Fibroblast of lung (primary cell): Measurements from ENCODE around the gene CYP11A1. TPM values are rescaled to one million over a fixed set of nuclear protein-coding genes. Genes with fewer than 3 reads are reported as not detected.
A peak's percentile ranks its signal among the peaks of the same experiment; 100 is the strongest.

Source experiments
- DNase-seq, 2 donors: peaks; one replicate each; pipeline versions ENCODE4 v3.0.0 to v3.0.0-alpha.2; 2010; ENCODE audit warnings: low read depth in 2 of 2
- H2AFZ ChIP-seq: 2 replicates; pipeline ENCODE4 v1.5.1; 2012; ENCODE audit warnings: low read length, control low read depth, inconsistent platforms
- H3K27ac ChIP-seq: 2 replicates; pipeline ENCODE4 v1.5.1; 2011; ENCODE audit warnings: low read length, control low read depth; ENCODE audit not compliant: insufficient read depth
- H3K27me3 ChIP-seq: 2 replicates; pipeline ENCODE4 v1.5.1; 2011; ENCODE audit warnings: mild to moderate bottlenecking, low read length; ENCODE audit not compliant: control insufficient read depth, insufficient read depth
- H3K36me3 ChIP-seq: 2 replicates; pipeline ENCODE4 v1.5.1; 2011; ENCODE audit warnings: low read length; ENCODE audit not compliant: control insufficient read depth, insufficient read depth
- H3K4me1 ChIP-seq: 2 replicates; pipeline ENCODE4 v1.5.1; 2011; ENCODE audit warnings: low read length; ENCODE audit not compliant: control insufficient read depth, insufficient read depth; ENCODE audit errors: extremely low read depth
- H3K4me2 ChIP-seq: 2 replicates; pipeline ENCODE4 v1.5.1; 2011; ENCODE audit warnings: low read length, control low read depth; ENCODE audit not compliant: insufficient read depth; ENCODE audit errors: extremely low read depth
- H3K4me3 ChIP-seq, 4 experiments: fragments of 200-600 bp in 1 of 4; sonication (generic) in 1 of 4; replicated peaks in 1 of 4; 2 replicates each; pipeline ENCODE4 v1.5.1; 2011 to 2016; ENCODE audit warnings: low read length in 4 of 4, low read depth in 3 of 4, mild to moderate bottlenecking in 3 of 4, control low read depth in 2 of 4, inconsistent platforms in 1 of 4, mixed read lengths in 1 of 4; ENCODE audit not compliant: insufficient read depth in 1 of 4; ENCODE audit errors: control extremely low read depth in 1 of 4
- H3K79me2 ChIP-seq: 2 replicates; pipeline ENCODE4 v1.5.1; 2012; ENCODE audit warnings: mild to moderate bottlenecking, low read length, inconsistent platforms; ENCODE audit not compliant: control insufficient read depth, insufficient read depth
- H3K9ac ChIP-seq: 2 replicates; pipeline ENCODE4 v1.5.1; 2011; ENCODE audit warnings: mild to moderate bottlenecking, low read length, control low read depth; ENCODE audit not compliant: insufficient read depth
- H3K9me3 ChIP-seq: 2 replicates; pipeline ENCODE4 v1.5.1; 2012; ENCODE audit warnings: low read depth, low read length; ENCODE audit not compliant: control insufficient read depth, insufficient read depth
- H4K20me1 ChIP-seq: 2 replicates; pipeline ENCODE4 v1.5.1; 2011; ENCODE audit warnings: low read length; ENCODE audit not compliant: control insufficient read depth, insufficient read depth; ENCODE audit errors: extremely low read depth
- CTCF ChIP-seq, 2 donors: IDR thresholded peaks in 1 of 2; conservative IDR thresholded peaks in 1 of 2; 1 replicate in 1 of 2; 2 replicates in 1 of 2; pipeline ENCODE4 v1.5.1; 2011 to 2012; ENCODE audit warnings: low read length in 2 of 2, control low read depth in 1 of 2, inconsistent platforms in 1 of 2, low read depth in 1 of 2, mild to moderate bottlenecking in 1 of 2
- EZH2 ChIP-seq: IDR thresholded peaks from 2 replicates; pipeline ENCODE4 v1.5.1; 2012; ENCODE audit warnings: low read length, control low read depth, mild to moderate bottlenecking; ENCODE audit errors: missing control alignments
- polyA plus RNA-seq, 2 donors: library from polyadenylated mRNA; depleted of rRNA in 1 of 2; stranded (reverse) in 1 of 2; unstranded in 1 of 2; fragments of >200 nt; gene quantifications; 2 replicates each; pipeline ENCODE4 v1.2.1, GENCODE V29; 2011 to 2012; ENCODE audit warnings: missing spikeins in 1 of 2
- total RNA-seq: library from RNA; depleted of rRNA; stranded (reverse); fragments of >200 nt; gene quantifications from 2 replicates; pipeline ENCODE4 v1.2.1, GENCODE V29; 2014

Gene CYP11A1
- total and polyA plus RNA-seq, 2 donors (not counting 1 experiment from before 2014, with no cell fraction given): 0.07 to 0.33 TPM

- no peaks in the 10 kb centered on the region for H3K4me1 ChIP-seq
- no peak overlapping the region for H3K27ac ChIP-seq
- DNase-seq: peak in 1 of 2 donors; percentile 10
- H3K27me3 ChIP-seq: peaks cover 5% of the 10 kb centered on the region
- H3K4me2 ChIP-seq: no peak overlapping the region
- H3K9me3 ChIP-seq: no peaks in the 10 kb centered on the region
- no peaks in the 10 kb centered on the region for H3K36me3 ChIP-seq
- no peak overlapping the region for H3K4me3 ChIP-seq
- H3K9ac ChIP-seq: no peak overlapping the region
- no peak for TF ChIP-seq EZH2
- no peak for TF ChIP-seq CTCF (conservative IDR thresholded peaks at IDR 0.05 in 1 of 2, IDR thresholded peaks at IDR 0.05 in 1 of 2; ENCODE audit: low read depth in 1 of 2, low read length in 2 of 2)
- no peak overlapping the region for H2AFZ ChIP-seq
- H3K79me2 ChIP-seq: no peaks in the 10 kb centered on the region
- no peaks in the 10 kb centered on the region for H4K20me1 ChIP-seq
Observed at GRCh38 chr15:74289671-74290070, 77.8 kb downstream of the CYP11A1 start.

Other genes starting within 250 kb of the CYP11A1 start
- not detected in 2 replicates for gene ISLR2, start 237.1 kb downstream of the CYP11A1 start, total RNA-seq
- gene ISLR2, start 237.1 kb downstream of the CYP11A1 start, polyA plus RNA-seq: not detected in 2 replicates
- 14.0 and 17.7 TPM in 2 replicates for gene ISLR, start 193.9 kb downstream of the CYP11A1 start, total RNA-seq
- 17.3 and 34.0 TPM in 2 replicates for gene ISLR, start 193.9 kb downstream of the CYP11A1 start, polyA plus RNA-seq
- 0.17 TPM in 1 of 2 replicates, not detected in the other for gene STRA6, start 164.9 kb downstream of the CYP11A1 start, total RNA-seq
- gene STRA6, start 164.9 kb downstream of the CYP11A1 start, polyA plus RNA-seq: 0.02 TPM in 1 of 2 replicates, not detected in the other
- not detected in 2 replicates for gene CCDC33, start 131.3 kb downstream of the CYP11A1 start, total RNA-seq
- not detected in 2 replicates for gene CCDC33, start 131.3 kb downstream of the CYP11A1 start, polyA plus RNA-seq
- gene SEMA7A, start 66.3 kb upstream of the CYP11A1 start, total RNA-seq: 2.3 and 5.6 TPM in 2 replicates
- 12.5 and 18.5 TPM in 2 replicates for gene SEMA7A, start 66.3 kb upstream of the CYP11A1 start, polyA plus RNA-seq
- gene UBL7, start 93.5 kb upstream of the CYP11A1 start, total RNA-seq: 30.6 and 31.9 TPM in 2 replicates
- gene UBL7, start 93.5 kb upstream of the CYP11A1 start, polyA plus RNA-seq: 36.8 and 44.9 TPM in 2 replicates
- 0.99 and 1.0 TPM in 2 replicates for gene ARID3B, start 173.6 kb upstream of the CYP11A1 start, total RNA-seq
- gene ARID3B, start 173.6 kb upstream of the CYP11A1 start, polyA plus RNA-seq: 0.72 and 1.0 TPM in 2 replicates
- gene CLK3, start 248.2 kb upstream of the CYP11A1 start, total RNA-seq: 30.8 and 43.1 TPM in 2 replicates
- 39.9 and 41.4 TPM in 2 replicates for gene CLK3, start 248.2 kb upstream of the CYP11A1 start, polyA plus RNA-seq